ENCODE measurements around the gene RPS6KA3.

Gene RPS6KA3

GRCh38 chrX:20221902-20222301 lies 44.8 kb downstream of the RPS6KA3 start:
- Mint-ChIP-seq H3K27ac (no peak overlapping the region), H3K4me3 (no peak overlapping the region), H3K36me3 (ENCODE audit: low read depth) (peaks cover 30% of the 10 kb centered on the region), H3K4me1 (ENCODE audit: low read depth) (peaks cover 66% of the 10 kb centered on the region), H3K27me3 (peaks cover 10% of the 10 kb centered on the region), H3K9me3 (no peaks in the 10 kb centered on the region)
- no peak for DNase-seq

- H3K36me3 Mint-ChIP-seq (ENCODE audit: low read depth), result peaks cover 28% of the 10 kb centered on the region
- H3K27me3 Mint-ChIP-seq, result peaks cover 16% of the 10 kb centered on the region
- no peak overlapping the region for H3K4me3 Mint-ChIP-seq
- H3K9me3 Mint-ChIP-seq, result no peaks in the 10 kb centered on the region
- H3K4me1 Mint-ChIP-seq (ENCODE audit: low read depth), result peaks cover 60% of the 10 kb centered on the region
- no peak for DNase-seq
- no peak overlapping the region for H3K27ac Mint-ChIP-seq
These were observed 47.7 kb downstream of the RPS6KA3 start for GRCh38 chrX:20218836-20219505.

GRCh38 chrX:20217906-20218305 lies 48.8 kb downstream of the RPS6KA3 start:
- H3K36me3 Mint-ChIP-seq (ENCODE audit: low read depth), result peaks cover 21% of the 10 kb centered on the region
- H3K9me3 Mint-ChIP-seq, result no peaks in the 10 kb centered on the region
- peaks cover 59% of the 10 kb centered on the region for H3K4me1 Mint-ChIP-seq (ENCODE audit: low read depth)
- no peak overlapping the region for H3K4me3 Mint-ChIP-seq
- no peak overlapping the region for H3K27ac Mint-ChIP-seq
- no peak for DNase-seq
- peaks cover 18% of the 10 kb centered on the region for H3K27me3 Mint-ChIP-seq

GRCh38 chrX:20217271-20217670 lies 49.4 kb downstream of the RPS6KA3 start:
- peaks cover 63% of the 10 kb centered on the region for H3K4me1 Mint-ChIP-seq (ENCODE audit: low read depth)
- H3K27me3 Mint-ChIP-seq, result peaks cover 21% of the 10 kb centered on the region
- peaks cover 26% of the 10 kb centered on the region for H3K36me3 Mint-ChIP-seq (ENCODE audit: low read depth)
- H3K4me3 Mint-ChIP-seq, result no peak overlapping the region
- DNase-seq, result no peak
- H3K27ac Mint-ChIP-seq, result no peak overlapping the region
- H3K9me3 Mint-ChIP-seq, result no peaks in the 10 kb centered on the region

GRCh38 chrX:20215565-20215964 lies 51.1 kb downstream of the RPS6KA3 start:
- Mint-ChIP-seq H3K4me1 (ENCODE audit: low read depth) (peaks cover 74% of the 10 kb centered on the region), H3K4me3 (no peak overlapping the region), H3K9me3 (no peaks in the 10 kb centered on the region), H3K36me3 (ENCODE audit: low read depth) (peaks cover 25% of the 10 kb centered on the region), H3K27ac (no peak overlapping the region), H3K27me3 (peaks cover 21% of the 10 kb centered on the region)
- no peak for DNase-seq

GRCh38 chrX:20212486-20213089 lies 54.1 kb downstream of the RPS6KA3 start:
- Mint-ChIP-seq H3K27ac (peak overlapping the region; percentile 63), H3K27me3 (peaks cover 17% of the 10 kb centered on the region), H3K4me3 (no peak overlapping the region), H3K4me1 (ENCODE audit: low read depth) (peaks cover 69% of the 10 kb centered on the region), H3K9me3 (no peaks in the 10 kb centered on the region), H3K36me3 (ENCODE audit: low read depth) (peaks cover 34% of the 10 kb centered on the region)
- no peak for DNase-seq

GRCh38 chrX:20211261-20211786 lies 55.4 kb downstream of the RPS6KA3 start:
- H3K36me3 Mint-ChIP-seq (ENCODE audit: low read depth), result peaks cover 47% of the 10 kb centered on the region
- peaks cover 14% of the 10 kb centered on the region for H3K27me3 Mint-ChIP-seq
- H3K9me3 Mint-ChIP-seq, result no peaks in the 10 kb centered on the region
- no peak overlapping the region for H3K4me3 Mint-ChIP-seq
- DNase-seq, result no peak
- H3K27ac Mint-ChIP-seq, result no peak overlapping the region
- H3K4me1 Mint-ChIP-seq (ENCODE audit: low read depth), result peaks cover 70% of the 10 kb centered on the region

GRCh38 chrX:20205927-20206708 lies 60.6 kb downstream of the RPS6KA3 start:
- Mint-ChIP-seq H3K4me1 (ENCODE audit: low read depth) (peaks cover 50% of the 10 kb centered on the region), H3K36me3 (ENCODE audit: low read depth) (peaks cover 64% of the 10 kb centered on the region), H3K27ac (peak overlapping the region; percentile 31)

GRCh38 chrX:20204351-20204750 lies 62.4 kb downstream of the RPS6KA3 start:
- Mint-ChIP-seq H3K4me3 (no peak overlapping the region), H3K27ac (no peak overlapping the region), H3K9me3 (no peaks in the 10 kb centered on the region), H3K36me3 (ENCODE audit: low read depth) (peaks cover 75% of the 10 kb centered on the region), H3K27me3 (peaks cover 10% of the 10 kb centered on the region), H3K4me1 (ENCODE audit: low read depth) (peaks cover 47% of the 10 kb centered on the region)
- no peak for DNase-seq

More at GRCh38 chrX:20205927-20206708, 60.6 kb downstream of the RPS6KA3 start:
- Mint-ChIP-seq H3K4me3 (no peak overlapping the region), H3K9me3 (no peaks in the 10 kb centered on the region), H3K27me3 (peaks cover 10% of the 10 kb centered on the region)
- no peak for DNase-seq

- DNase-seq, result no peak
- Mint-ChIP-seq H3K27ac (no peak overlapping the region), H3K4me1 (ENCODE audit: low read depth) (peaks cover 16% of the 10 kb centered on the region), H3K36me3 (ENCODE audit: low read depth) (peaks cover 65% of the 10 kb centered on the region), H3K4me3 (no peak overlapping the region), H3K27me3 (peaks cover 9% of the 10 kb centered on the region), H3K9me3 (no peaks in the 10 kb centered on the region)
These were observed 69.0 kb downstream of the RPS6KA3 start for GRCh38 chrX:20197641-20198210.

- Mint-ChIP-seq H3K27me3 (peaks cover 25% of the 10 kb centered on the region), H3K36me3 (ENCODE audit: low read depth) (peaks cover 63% of the 10 kb centered on the region), H3K4me3 (no peak overlapping the region), H3K27ac (no peak overlapping the region), H3K9me3 (no peaks in the 10 kb centered on the region), H3K4me1 (ENCODE audit: low read depth) (no peaks in the 10 kb centered on the region)
- no peak for DNase-seq
These were observed 77.5 kb downstream of the RPS6KA3 start for GRCh38 chrX:20189171-20189570.

- H3K4me1 Mint-ChIP-seq (ENCODE audit: low read depth), result peaks cover 16% of the 10 kb centered on the region
- peak overlapping the region; percentile 89 for H3K27ac Mint-ChIP-seq
- no peak overlapping the region for H3K4me3 Mint-ChIP-seq
- peaks cover 63% of the 10 kb centered on the region for H3K36me3 Mint-ChIP-seq (ENCODE audit: low read depth)
- H3K9me3 Mint-ChIP-seq, result no peaks in the 10 kb centered on the region
- peaks cover 16% of the 10 kb centered on the region for H3K27me3 Mint-ChIP-seq
- DNase-seq, result no peak
These were observed 84.9 kb downstream of the RPS6KA3 start for GRCh38 chrX:20181598-20182329.

- Mint-ChIP-seq H3K27ac (no peak overlapping the region), H3K36me3 (ENCODE audit: low read depth) (peaks cover 56% of the 10 kb centered on the region), H3K9me3 (no peaks in the 10 kb centered on the region), H3K4me3 (no peak overlapping the region), H3K4me1 (ENCODE audit: low read depth) (peaks cover 7% of the 10 kb centered on the region), H3K27me3 (peaks cover 12% of the 10 kb centered on the region)
- no peak for DNase-seq
These were observed 89.6 kb downstream of the RPS6KA3 start for GRCh38 chrX:20177093-20177492.

- DNase-seq, result no peak
- Mint-ChIP-seq H3K4me1 (ENCODE audit: low read depth) (no peaks in the 10 kb centered on the region), H3K9me3 (no peaks in the 10 kb centered on the region), H3K4me3 (no peak overlapping the region), H3K27ac (no peak overlapping the region), H3K27me3 (peaks cover 2% of the 10 kb centered on the region), H3K36me3 (ENCODE audit: low read depth) (peaks cover 55% of the 10 kb centered on the region)
These were observed 92.9 kb downstream of the RPS6KA3 start for GRCh38 chrX:20173856-20174255.
